CD4-positive, alpha-beta T cell treated with Interleukin-21 for 1 hour (primary cell): ENCODE results near the gene CYP1B1.
"Not testable (repeated sequence)": the region's sequence is repeated elsewhere in the genome, so short reads cannot be mapped to it uniquely, and the experiment has no call there.

Experiments used
- DNase-seq: peaks from one replicate; pipeline ENCODE4 v3.0.0-alpha.2; 2020

The CYP1B1 gene

DNA sequence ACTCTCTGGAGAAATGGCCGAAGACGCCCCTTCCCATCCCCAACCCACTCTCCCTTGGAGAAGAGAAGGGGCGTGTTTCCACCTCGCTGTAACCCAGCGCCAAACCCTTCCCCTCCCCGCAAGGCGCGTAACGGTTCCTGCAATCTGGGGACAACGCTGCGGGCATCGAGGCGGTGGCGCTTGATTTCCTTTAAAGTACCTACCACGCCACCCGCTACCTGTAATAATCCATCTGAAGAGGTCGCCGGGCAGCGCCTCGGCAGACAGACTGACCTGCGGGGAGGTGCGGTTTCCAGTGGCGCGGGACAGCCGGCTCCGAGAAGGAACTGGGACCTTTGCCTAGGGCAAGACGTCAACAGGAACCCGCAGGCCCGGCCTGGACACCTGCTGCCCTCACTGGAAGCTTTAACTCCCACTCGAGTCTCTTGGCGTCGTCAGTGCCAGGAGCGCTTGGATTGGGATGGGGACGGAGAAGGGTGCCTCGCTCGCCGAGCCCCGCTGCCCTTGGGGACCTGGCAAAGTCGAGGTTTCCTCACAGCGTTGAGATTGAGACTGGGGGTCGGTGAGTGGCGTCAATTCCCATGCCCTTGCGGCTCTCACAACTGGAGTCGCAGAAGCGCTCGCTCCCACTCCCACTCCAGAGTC, at the start of gene CYP1B1:
Gene CYP1B1, minus strand, starts transcription at position 645 of the 645 bp plus-strand sequence. CDS start 763 bp downstream, outside the sequence.
- DNase-seq = no peak

DNA sequence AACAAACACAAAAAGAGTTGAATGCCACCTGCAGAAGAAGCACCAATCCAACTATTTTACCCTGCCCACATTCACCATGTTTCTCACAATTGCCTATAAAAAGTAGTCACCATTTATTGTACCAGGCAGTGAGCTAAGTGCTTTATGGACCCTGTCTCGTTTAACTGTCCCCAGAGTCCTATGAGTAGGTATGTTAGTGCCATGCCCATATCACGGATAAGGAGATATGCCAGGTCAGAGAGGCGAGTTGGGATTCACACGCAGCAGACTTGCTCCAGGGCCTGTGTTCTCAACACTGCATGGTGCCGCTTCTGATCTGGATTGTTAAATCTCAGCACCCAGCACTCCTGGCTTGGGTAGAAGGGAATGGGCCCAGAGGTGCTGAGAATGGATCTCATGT, 49.1 kb upstream of the CYP1B1 start:
- DNase-seq = no peak

DNA sequence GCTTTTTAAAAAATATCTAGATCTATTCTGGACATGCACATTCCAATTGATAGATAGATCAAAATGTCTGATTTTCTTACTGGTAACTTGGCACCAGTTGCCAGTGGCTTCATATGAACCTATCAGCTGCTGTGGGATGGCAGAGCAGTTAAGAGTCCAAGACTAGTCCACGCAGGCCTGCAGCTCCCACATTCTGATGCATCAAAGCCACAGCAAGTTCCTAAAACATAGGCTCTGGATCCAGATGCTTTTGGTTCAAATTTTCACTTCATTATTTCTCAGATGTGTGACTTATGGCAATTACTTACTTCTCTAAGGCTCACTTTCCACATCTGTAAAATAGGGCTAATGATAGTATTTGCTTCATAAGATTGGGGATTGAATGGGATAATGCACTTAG, 48.0 kb upstream of the CYP1B1 start:
- DNase-seq = no peak

DNA sequence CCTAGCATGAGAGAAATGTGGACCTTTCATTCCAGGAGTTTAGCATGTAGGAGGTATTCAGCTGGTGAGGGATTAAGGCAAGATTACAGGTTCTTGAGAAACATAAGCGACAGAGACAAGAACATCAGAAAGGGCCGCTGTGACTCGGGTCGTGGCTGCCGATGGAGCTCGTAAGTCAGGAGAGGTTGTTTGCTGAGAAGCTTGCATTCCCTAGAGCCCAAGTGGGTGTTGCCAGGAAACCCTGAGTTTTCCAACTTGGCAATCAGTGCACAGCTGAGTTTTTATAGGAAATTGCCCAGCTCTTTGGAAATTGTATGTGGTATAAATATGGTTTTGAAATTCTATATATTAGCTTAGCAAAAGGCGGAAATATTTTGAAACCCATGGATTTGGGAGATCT, 46.4 kb upstream of the CYP1B1 start:
- DNase-seq = no peak

DNA sequence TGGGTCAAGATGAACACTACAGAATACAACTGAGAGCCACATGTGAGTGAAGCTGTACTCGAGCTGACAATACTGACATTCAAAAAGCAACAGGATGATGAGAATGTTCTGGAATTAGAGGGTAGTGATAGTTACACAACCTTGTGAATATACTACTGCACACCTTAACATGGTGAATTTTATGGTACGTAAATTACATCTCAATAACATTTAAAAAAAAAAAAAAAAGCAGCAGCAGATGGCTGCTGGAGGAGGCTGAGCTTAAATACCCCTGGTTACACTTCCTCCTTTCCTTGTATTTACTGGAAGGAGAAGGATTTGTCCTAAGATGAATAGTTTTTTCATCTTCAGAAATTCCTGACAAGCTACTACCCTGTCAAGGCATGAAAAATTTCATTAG, 45.5 kb upstream of the CYP1B1 start:
- no peak for DNase-seq

DNA sequence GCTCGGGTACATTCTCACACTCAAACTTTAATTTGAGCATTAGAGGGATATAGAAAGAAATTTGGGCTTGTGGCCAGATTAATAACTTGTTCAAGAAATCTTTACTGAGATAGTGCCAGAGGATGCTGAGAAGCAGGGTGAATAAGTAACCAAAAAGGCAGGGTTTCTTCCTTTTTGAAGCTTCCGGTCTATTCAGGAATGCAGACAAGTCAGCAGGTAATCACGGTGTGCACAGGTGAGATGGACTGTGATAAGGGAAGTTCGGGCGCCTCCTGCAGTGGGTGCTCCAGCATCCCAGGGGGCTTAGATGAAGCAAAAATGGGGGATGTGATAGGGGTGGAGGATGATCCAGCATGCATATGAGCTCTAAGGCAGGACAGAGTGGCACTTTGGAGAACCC, 44.9 kb upstream of the CYP1B1 start:
- DNase-seq = no peak

DNA sequence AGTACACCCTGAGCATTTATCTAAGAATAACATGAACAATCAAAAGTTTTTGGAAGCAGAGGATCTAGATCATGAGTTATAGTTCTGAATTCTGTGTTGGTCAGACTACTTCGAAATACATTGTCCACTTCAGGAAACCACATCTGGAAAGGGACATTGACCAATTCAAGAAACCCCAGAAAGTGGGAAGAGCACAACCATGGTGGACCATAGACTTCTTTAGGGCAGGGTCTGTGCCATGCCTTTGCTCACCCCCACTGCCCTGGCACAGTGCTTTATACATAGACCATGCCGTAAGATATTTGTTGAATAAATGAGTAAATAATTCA, 44.3 kb upstream of the CYP1B1 start:
- no peak for DNase-seq

DNA sequence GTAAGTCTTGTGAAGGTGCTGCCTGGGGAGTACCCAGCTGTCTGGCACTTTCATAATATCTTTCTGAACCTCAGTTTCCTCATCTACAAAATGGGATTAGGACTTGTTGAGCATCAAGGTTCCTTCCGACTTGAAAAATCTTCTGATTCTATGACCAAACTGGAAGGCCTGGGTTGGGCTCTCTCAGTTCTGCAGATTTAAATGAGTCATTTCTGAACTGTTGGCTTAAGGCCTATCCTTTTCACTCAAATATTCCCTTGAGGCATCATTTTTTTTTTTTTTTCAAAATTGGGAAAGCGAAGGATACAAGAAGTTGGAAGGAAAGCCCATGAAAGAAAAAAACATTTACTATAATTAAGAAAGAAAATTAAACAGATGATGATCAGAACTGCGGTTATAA, 40.8 kb upstream of the CYP1B1 start:
- DNase-seq = no peak

DNA sequence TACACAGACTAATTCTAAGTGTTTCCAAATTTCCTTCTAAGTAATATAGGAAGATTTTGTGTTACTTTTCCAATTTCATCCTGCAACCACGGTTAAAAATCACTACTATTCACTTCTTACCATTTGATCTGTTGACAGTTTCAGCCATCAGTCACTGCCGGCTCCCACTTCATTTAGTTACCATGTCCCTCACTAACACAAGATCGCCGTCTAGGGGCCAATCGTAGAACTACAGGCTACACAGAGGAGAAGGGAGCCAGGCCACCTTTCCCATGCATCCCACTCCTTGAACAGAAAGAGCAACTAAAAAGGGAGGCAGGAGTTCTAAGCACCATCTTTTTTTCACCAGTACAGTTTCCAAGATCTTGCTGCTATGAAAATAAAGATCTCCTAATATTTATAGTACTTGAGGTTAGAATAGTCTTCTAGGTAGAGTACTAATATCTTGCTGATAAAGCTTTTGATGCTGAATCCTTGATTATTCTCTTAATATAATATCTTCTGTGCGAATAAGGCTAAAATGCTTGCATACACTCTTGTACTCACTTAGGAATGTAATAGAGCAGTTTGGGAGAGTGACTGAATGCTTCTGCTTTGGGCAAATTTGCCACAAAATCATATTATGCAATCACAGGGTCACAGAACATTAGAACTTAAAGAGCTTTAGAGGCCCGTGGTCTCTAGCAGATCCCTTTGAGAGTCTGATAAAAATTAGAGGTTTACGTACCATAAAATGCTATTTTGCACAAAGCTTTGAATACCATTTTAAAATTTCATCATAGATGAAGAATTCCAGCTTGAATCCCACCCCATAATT, 39.5 kb upstream of the CYP1B1 start:
- peak; percentile 54 for DNase-seq

DNA sequence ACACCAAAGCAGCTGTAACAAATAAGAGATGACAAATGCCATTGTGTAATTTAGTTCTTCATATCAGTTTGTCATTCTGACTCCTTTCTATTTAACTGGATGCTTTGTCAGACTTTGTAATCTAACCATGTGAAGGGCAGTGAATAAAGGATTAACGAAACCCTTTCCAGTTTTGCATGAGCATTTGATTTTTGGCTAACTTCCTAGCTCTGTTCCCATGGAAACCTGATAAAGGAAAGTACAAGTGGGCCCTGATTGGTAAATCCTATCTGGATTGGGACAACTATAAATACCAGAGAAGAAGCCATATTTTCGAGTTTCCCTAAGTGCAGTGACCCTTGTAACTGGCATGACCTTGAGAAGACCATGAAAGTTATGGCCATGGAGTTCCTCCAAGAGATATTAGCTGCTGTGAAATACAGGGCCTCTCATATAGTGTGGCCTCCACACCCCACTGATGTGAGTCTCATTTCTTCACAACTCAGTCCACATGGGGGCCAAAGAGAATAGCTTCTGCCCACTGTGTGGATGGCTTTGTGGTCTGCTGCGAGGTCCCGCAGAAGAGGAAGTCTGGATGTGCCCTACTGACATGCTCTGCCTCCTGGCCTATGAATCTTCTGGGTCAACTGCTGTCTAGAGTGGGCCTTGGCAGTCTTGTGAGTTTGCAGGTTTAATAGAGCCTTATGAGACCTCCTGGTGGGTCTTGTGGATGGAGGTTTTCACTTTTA, 38.2 kb upstream of the CYP1B1 start:
- no peak for DNase-seq

DNA sequence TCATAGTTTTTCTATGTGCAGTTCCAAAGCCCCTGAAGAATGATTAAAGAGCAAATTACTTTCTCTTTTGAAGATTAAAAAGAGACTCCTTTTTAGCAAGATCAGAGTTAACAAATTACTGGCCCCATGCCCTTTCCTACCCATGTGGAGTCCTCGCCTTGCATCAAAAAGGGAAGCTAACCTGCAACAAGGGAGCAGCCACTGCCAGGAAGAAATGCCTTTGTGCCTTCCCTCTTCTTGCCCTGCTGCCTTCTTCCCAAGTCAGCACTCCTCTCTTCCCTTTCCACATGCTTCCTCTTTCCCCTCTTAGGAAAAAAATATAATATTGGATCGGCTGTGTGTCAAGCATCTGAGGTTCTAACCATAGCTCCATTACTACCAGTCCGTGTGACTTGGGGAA, 37.1 kb upstream of the CYP1B1 start:
- DNase-seq = no peak

DNA sequence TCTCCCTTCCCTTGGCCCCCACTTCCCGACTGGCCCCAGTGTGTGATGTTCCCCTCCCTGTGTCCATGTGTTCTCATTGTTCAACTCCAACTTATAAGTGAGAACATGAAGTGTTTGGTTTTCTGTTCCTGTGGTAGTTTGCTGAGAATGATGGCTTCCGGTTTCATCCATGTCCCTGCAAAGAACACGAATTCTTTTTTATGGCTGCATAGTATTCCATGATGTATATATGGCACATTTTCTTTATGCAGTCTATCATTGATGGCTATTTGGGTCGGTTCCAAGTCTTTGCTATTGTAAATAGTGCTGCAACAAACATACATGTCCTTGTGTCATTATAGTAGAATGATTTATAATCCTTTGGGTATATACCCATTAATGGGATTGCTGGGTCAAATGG, 35.4 kb upstream of the CYP1B1 start:
- DNase-seq = not testable (repeated sequence)

DNA sequence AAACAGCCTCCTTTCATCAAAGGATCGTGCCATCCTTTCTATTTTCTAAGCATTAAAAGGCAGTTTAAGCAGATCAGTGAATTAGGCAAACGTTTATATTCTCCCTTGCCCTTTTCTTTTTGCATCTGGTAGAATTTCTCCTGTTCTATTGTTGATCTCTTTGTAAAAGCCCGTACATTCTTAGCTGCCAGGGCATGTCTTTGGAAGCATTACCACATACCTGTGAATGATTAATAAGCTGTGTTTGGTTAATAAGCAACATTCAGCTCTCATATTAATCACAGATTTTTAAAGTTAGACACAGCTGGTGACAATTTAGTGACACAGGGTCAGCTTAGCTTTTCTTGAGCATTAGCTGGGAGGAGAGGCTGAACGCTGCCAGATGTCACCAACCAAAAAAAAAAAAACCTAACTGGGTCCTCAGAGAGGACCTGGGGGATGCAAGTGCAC, 33.8 kb upstream of the CYP1B1 start:
- DNase-seq = no peak

DNA sequence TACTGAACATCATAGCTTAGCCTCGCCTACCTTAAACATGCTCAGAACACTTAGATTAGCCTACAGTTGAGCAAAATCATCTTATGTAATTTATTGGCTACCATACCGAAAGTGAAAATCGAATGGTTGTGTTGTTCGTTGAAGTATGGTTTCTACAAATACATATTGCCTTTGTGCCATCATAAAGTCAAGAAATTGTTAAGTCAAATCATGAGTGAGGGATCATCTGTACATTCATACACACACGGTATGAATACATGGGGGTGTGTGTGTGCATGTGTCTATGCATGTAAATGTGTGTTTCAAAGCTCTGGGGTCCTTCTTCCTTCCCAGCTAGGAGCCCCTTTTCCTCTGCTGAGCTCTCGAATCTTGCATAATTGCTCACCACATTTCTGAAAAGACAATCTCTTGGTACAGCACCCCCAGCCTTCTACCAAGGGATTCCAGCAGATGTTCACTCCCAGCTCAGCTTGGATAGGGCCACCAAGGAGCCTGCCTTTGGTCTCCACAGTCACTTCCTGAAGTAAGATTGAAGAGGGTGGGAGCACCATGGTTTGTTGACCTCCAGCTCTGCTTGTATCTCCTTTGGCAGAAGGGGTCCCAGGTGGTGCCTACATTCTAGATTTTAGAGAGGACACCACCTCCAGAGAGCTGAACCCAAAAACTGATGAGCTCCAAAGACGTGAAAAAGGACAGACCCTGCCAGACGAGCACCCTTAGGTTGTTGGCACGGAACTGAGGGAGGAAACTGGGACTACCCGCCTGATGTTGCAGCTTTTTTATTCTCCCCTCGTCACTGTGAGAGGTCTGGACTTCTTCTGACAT, 33.2 kb upstream of the CYP1B1 start:
- DNase-seq = no peak

DNA sequence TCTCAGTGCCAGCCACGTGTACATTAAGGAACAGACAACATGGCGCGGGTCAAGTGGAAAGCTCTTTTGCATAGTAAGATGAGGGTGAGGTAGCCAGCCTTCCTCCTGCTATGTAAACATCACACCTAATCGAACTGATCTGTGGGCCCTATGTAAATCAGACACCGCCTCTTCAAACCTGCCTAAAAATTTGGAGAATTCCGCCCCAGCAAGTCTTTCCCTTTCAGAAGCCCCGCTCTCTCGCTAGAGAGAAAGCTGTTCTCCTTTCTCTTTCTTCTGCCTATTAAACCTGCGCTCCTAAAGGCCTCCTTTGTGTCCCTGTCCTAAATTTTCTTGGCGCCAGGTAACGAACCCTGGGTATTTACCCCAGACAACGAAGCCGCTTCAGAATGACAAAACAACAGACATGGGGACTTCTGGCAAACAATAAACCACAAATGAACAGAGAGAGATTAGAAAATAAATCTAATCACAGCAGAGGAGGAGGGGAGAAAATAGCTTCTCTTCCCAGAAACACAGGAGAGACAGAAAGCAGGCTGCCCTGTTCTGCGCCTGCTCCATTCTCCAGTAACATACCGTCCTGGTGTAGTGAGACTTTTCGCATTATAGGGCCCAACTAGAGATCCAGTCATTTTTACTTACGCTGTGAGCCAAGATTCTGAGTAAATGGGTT, 31.9 kb upstream of the CYP1B1 start:
- no peak for DNase-seq

DNA sequence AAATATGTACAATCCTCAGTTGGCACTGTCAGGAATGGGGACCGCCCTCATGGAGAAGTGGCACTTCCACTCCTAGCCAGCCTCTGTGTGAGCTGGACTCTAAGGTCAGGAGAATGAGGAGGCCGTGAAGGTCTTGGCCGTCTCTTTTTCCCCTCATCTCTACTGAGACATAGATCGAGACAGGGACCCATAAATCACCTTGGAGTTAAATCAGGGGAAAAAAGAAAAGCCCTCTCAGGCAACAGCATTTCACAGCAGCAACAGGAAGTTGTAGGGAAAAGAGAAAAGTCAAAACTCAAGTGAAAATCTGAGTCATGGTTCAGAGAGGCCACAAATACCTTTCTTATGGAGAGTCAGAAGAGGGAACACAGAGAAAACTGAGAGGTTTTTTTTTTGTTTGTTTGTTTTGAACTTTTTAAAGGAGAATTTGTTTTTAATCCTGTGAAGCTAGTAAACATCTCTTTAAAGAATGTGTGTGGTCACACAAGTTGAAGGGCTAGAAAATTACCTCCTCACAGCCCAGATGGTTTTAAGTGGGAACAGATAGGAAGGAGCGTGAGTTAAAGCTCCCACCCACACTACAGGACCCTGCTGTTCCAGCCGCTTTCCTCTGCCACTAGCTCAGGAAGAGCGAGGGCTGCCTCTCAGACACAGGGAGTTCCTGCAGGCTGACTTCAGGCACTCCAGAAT, 30.6 kb upstream of the CYP1B1 start:
- no peak for DNase-seq

DNA sequence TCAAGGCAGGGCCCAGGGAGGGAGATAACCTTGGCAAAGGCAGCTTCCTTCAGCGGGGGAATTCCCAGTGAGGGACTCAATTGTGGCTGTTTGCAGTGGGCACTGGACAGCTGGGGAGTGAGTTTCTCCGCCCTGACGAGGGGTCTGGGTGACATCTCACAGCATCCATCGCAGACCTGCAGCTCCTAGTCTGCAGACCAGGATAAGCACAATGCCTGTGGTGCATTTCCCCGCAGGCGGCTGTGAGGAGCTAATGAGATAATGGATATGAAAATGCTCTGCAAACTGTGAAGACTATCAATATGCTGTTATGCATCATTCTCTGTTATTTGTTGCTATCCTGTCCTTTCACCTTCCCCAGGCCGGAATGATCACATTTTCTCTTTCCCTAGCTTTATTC, 30.0 kb upstream of the CYP1B1 start:
- DNase-seq = no peak

DNA sequence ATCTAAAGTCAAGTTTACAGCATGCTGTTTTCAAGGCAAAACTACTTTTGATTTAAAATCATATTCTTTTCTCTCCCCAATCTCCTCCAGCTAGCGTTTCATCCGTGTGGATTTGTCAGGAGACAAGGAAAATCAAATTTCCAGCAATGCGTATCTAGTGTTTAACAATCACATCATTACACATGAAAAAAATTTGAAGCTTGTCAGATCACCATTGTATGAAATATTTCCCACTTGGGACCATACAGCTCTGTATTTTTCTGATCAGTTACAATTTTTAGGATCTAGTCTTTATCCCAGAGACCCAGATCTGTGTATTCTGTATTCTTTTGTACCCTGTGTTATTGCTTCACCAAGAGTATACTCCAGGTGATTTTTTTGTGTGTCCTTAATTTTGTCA, 28.6 kb upstream of the CYP1B1 start:
- DNase-seq = no peak

DNA sequence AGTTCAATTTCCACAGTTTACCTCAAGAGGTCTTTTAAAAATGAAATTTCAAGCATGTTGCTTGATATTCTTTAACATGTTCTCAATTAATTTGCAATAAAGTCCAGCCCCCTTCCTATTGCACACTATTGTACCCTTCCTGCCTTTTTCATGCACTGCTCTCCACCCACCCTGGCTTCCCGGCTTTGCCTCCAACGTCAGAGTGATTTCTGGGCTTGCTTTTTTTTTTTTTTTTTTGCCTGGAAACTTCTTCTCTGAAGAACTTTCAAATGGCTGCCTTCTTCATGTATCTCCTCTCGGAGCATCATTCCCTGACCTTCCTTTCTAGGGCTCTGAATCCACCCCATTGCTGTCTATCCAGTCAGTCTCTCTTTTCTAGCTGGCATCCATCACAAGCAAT, 24.4 kb upstream of the CYP1B1 start:
- no peak for DNase-seq

DNA sequence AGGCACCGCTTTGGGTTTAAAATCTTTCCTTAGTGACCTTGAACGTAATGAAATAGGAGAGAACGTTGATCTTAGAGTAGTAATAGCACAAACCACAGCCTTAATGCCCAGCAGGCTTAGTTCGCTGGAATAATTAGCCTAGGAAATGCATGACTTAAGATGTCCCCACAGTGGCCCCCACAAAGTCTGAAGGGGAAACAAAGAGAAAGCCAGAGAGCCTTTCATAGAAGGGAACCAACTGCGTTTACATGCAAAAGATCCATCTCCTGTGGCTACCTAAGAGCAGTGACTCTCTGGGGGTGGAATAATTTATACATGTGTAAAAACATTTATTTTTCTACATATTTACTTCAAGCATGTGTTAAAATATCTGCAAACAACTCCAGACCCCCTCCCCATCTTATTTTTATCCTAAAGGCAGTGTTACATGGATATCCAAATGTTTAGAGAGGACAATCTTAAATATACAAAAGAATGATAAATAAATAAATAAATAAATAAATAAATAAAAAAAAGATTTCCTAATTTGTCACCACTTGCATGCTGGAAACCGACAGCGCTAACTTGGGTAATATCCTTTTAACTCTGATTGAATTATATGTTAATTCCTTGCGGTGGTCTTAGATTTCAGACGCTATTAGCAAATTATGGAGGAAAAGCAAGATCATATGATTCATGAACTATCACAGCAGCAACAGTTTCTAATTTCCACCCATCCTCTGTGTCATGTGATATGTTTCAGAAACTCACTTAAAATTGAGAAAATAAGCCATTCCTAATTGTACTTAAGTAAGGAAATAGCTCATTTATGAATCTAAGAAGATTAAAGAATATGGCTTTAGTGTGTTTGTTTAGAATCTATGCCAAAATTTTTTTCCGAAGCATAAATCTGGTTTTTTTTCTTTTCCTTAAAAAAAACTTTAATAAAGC, 23.4 kb upstream of the CYP1B1 start:
- no peak for DNase-seq
